ENCODE data around the gene OR9G4. TPM values are rescaled to one million over a fixed set of nuclear protein-coding genes. Genes with fewer than 3 reads are reported as not detected.

The OR9G4 gene
- not detected in 5 replicates for total RNA-seq (2022; extraction: Qiagen RNA extraction)

DNA sequence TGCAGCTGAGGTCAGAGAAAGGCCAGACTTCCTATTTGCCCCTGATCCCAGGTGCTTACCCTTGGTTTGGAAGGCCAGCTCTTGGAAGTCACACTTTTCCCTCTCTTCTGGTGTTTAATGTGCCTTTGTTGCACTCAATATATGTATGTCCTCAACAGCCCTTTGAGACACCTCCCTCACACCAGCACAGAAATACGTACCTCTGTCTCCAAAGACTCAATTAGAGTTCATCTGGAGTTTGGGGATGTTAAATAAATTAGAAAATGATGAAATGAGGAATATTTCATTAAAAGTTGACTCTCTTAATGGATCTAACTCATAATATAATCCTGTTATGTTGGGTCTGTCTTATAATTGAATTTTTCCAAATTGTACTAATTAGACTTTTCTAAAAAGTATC is at the start of gene OR9G4:
TSS of gene OR9G4 (minus strand) at position 101 of the 400 bp plus-strand sequence. CDS start 4,931 bp downstream, outside the sequence.

GRCh38 chr11:56698795-56699194 is 49.7 kb downstream of the OR9G4 start, which contains the start of gene OR9G1:
OR9G1 (plus strand) TSS chr11:56699095; CDS start chr11:56700388, 1,293 bp downstream.

Other genes with a start within 250 kb of the OR9G4 start
- not detected in 5 replicates for gene OR5M11, start 205.4 kb downstream of the OR9G4 start, total RNA-seq (2022; extraction: Qiagen RNA extraction)
- not detected in 5 replicates for gene OR5M10, start 171.0 kb downstream of the OR9G4 start, total RNA-seq (2022; extraction: Qiagen RNA extraction)
- gene OR5M1, start 133.8 kb downstream of the OR9G4 start, total RNA-seq (2022; extraction: Qiagen RNA extraction) = not detected in 5 replicates
- gene OR5AP2, start 106.3 kb downstream of the OR9G4 start, total RNA-seq (2022; extraction: Qiagen RNA extraction) = not detected in 5 replicates
- gene OR5AR1, start 85.0 kb downstream of the OR9G4 start, total RNA-seq (2022; extraction: Qiagen RNA extraction) = not detected in 5 replicates
- not detected in 5 replicates for gene OR9G1, start 49.6 kb downstream of the OR9G4 start, total RNA-seq (2022; extraction: Qiagen RNA extraction)
- not detected in 5 replicates for gene OR5AK2, start 240.2 kb upstream of the OR9G4 start, total RNA-seq (2022; extraction: Qiagen RNA extraction)

All from A549 treated with AZD2906 at 1 μM for 4 hours (cell line).